Natural killer cell (primary cell): ENCODE measurements around the gene TUBA3D. TPM values are rescaled to one million over a fixed set of nuclear protein-coding genes. Genes with fewer than 3 reads are reported as not detected.
"Not testable (repeated sequence)": the region's sequence is repeated elsewhere in the genome, so short reads cannot be mapped to it uniquely, and the experiment has no call there.

Source experiments
- ATAC-seq, 3 donors: fragments of 150-1000 bp in 2 of 3; fragments of 200-7000 bp in 1 of 3; cut with Tn5 transposase; 1 replicate in 1 of 3; 2 replicates in 2 of 3; pipeline ENCODE4 v1.10.0; 2021; ENCODE audit warnings: mild to moderate bottlenecking in 2 of 3, moderate library complexity in 2 of 3
- DNase-seq, 2 donors: peaks; one replicate each; pipeline versions ENCODE4 v3.0.0 to v3.0.0-alpha.2; 2013 to 2021; ENCODE audit warnings: mixed read lengths in 1 of 2
- H3K27ac ChIP-seq: one replicate; pipeline ENCODE4 v1.5.1; 2013; ENCODE audit warnings: mild to moderate bottlenecking, low read length
- H3K27me3 ChIP-seq: one replicate; pipeline ENCODE4 v1.6.1; 2013; ENCODE audit warnings: low read length; ENCODE audit not compliant: control insufficient read depth, insufficient read depth
- H3K36me3 ChIP-seq: one replicate; pipeline ENCODE4 v1.6.1; 2013; ENCODE audit warnings: low read length; ENCODE audit not compliant: control insufficient read depth, insufficient read depth
- H3K4me1 ChIP-seq: one replicate; pipeline ENCODE4 v1.6.1; 2013; ENCODE audit warnings: low read length; ENCODE audit not compliant: control insufficient read depth, insufficient read depth
- H3K4me3 ChIP-seq: one replicate; pipeline ENCODE4 v1.5.1; 2013; ENCODE audit warnings: low read length
- H3K9me3 ChIP-seq: one replicate; pipeline ENCODE4 v1.6.1; 2013; ENCODE audit warnings: low read length; ENCODE audit not compliant: control insufficient read depth, insufficient read depth
- H3K27ac Mint-ChIP-seq, 2 donors: one replicate each; pipeline ENCODE4 v1.8.0; 2022; ENCODE audit warnings: mild to moderate bottlenecking in 2 of 2, mixed read lengths in 2 of 2, moderate library complexity in 1 of 2
- H3K27me3 Mint-ChIP-seq, 2 donors: one replicate each; pipeline ENCODE4 v1.8.0; 2022; ENCODE audit warnings: low read depth in 2 of 2, mixed read lengths in 2 of 2
- H3K36me3 Mint-ChIP-seq: one replicate; pipeline ENCODE4 v1.8.0; 2022; ENCODE audit warnings: mixed read lengths
- H3K4me1 Mint-ChIP-seq, 2 donors: one replicate each; pipeline ENCODE4 v1.8.0; 2022; ENCODE audit warnings: mixed read lengths in 2 of 2
- H3K4me3 Mint-ChIP-seq: one replicate; pipeline ENCODE4 v1.8.0; 2022; ENCODE audit warnings: mild to moderate bottlenecking, moderate library complexity, mixed read lengths
- H3K9me3 Mint-ChIP-seq, 2 donors: one replicate each; pipeline ENCODE4 v1.8.0; 2022; ENCODE audit warnings: mixed read lengths in 2 of 2
- WGBS: methylation state at CpG from one replicate; pipeline ENCODE4 v1.1.7; 2013; ENCODE audit warnings: missing lambda C conversion rate; ENCODE audit not compliant: insufficient coverage; 5-methylcytosine and 5-hydroxymethylcytosine counted together
- intact Hi-C: fragments of 100-400 bp; cut with micrococcal nuclease; formaldehyde crosslinking; loops from one replicate; pipeline ENCODE4 v1.14.2; 2022
- total RNA-seq, 4 donors: library from RNA; stranded (reverse); fragments of 120-200 nt in 1 of 4; gene quantifications; one replicate each; pipeline versions ENCODE4 v1.2.3 to v1.2.4, GENCODE V29; 2013 to 2022

The TUBA3D gene
- total RNA-seq, 3 donors from 2014 or later (not counting 1 experiment from before 2014, with no cell fraction given), result not detected

- intact Hi-C loops, H3K27ac ChIP-seq, H3K4me3 ChIP-seq, DNase-seq, H3K36me3 Mint-ChIP-seq, ATAC-seq, H3K9me3 Mint-ChIP-seq, H3K36me3 ChIP-seq, H3K4me3 Mint-ChIP-seq, H3K27ac Mint-ChIP-seq, H3K9me3 ChIP-seq, H3K27me3 Mint-ChIP-seq, H3K27me3 ChIP-seq: not testable (repeated sequence)
- 96% methylated on average over 5 of the region's 11 CpGs for WGBS
- peaks cover 7 to 18% of the 10 kb centered on the region in 2 donors for H3K4me1 Mint-ChIP-seq
- H3K4me1 ChIP-seq, result peaks cover 27% of the 10 kb centered on the region
These were observed 55.7 kb downstream of the TUBA3D start for GRCh38 chr2:131531547-131532185.

Other genes starting within 250 kb of the TUBA3D start
- not detected for gene RAB6D, start 112.0 kb upstream of the TUBA3D start, total RNA-seq
- 10 to 100 TPM; 37.7 to 47.0 (median 42.5) TPM for gene MZT2A, start 16.3 kb downstream of the TUBA3D start, total RNA-seq
- gene CCDC74A, start 51.8 kb downstream of the TUBA3D start, total RNA-seq, result 1 to 10 TPM in 2 of 3 donors, under 1 TPM in 1; 0.95 to 1.5 (median 1.4) TPM